ENCODE results near the gene POLD4. TPM values are rescaled to one million over a fixed set of nuclear protein-coding genes. Genes with fewer than 3 reads are reported as not detected.

Gene POLD4
- total and polyA plus RNA-seq, 2 donors (not counting 1 experiment from before 2014, with no cell fraction given), result 32.4 to 36.3 TPM

DNA sequence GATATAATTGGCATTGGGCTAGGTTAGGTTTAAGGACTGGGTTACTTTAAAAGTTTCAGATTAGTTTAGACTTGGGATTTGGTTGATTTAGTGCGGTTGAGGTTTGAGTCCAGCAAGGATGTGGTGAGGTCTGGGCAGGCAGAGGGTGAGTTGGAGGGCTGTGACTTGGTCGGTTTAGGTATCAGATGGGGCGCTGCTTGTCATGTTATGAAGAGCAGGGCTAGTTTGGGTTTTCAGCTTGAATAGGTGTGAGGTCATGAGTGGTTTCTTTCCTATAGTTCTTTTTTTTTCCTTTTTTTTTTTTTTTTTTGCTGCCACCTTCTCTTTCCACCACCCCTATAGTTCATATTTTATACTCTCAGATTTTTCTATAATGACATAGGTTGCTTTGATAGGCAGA lies 15.3 kb upstream of the POLD4 start:
- no peak for DNase-seq (ENCODE audit: low read depth in 2 of 2)
- Histone ChIP-seq H4K20me1 (ENCODE audit: control insufficient read depth, extremely low read depth, insufficient read depth, low read length) (no peaks in the 10 kb centered on the region), H3K9me3 (ENCODE audit: control insufficient read depth, insufficient read depth, low read depth, low read length) (no peaks in the 10 kb centered on the region), H3K4me3 (replicated peaks in 1 of 4; ENCODE audit: control extremely low read depth in 1 of 4, insufficient read depth in 1 of 4, low read depth in 3 of 4, low read length in 4 of 4) (no peak overlapping the region), H3K9ac (ENCODE audit: insufficient read depth, low read length) (no peak overlapping the region), H3K27me3 (ENCODE audit: control insufficient read depth, insufficient read depth, low read length) (no peaks in the 10 kb centered on the region), H3K4me1 (ENCODE audit: control insufficient read depth, extremely low read depth, insufficient read depth, low read length) (peaks cover 44% of the 10 kb centered on the region), H3K79me2 (ENCODE audit: control insufficient read depth, insufficient read depth, low read length) (peaks cover 37% of the 10 kb centered on the region), H3K36me3 (ENCODE audit: control insufficient read depth, insufficient read depth, low read length) (peaks cover 12% of the 10 kb centered on the region), H3K27ac (ENCODE audit: insufficient read depth, low read length) (no peak overlapping the region), H2AFZ (ENCODE audit: low read length) (no peak overlapping the region), H3K4me2 (ENCODE audit: extremely low read depth, insufficient read depth, low read length) (no peak overlapping the region)
- no peak for TF ChIP-seq EZH2 (IDR thresholded peaks at IDR 0.05; ENCODE audit: low read length, missing control alignments)
- TF ChIP-seq, protein P1, sequence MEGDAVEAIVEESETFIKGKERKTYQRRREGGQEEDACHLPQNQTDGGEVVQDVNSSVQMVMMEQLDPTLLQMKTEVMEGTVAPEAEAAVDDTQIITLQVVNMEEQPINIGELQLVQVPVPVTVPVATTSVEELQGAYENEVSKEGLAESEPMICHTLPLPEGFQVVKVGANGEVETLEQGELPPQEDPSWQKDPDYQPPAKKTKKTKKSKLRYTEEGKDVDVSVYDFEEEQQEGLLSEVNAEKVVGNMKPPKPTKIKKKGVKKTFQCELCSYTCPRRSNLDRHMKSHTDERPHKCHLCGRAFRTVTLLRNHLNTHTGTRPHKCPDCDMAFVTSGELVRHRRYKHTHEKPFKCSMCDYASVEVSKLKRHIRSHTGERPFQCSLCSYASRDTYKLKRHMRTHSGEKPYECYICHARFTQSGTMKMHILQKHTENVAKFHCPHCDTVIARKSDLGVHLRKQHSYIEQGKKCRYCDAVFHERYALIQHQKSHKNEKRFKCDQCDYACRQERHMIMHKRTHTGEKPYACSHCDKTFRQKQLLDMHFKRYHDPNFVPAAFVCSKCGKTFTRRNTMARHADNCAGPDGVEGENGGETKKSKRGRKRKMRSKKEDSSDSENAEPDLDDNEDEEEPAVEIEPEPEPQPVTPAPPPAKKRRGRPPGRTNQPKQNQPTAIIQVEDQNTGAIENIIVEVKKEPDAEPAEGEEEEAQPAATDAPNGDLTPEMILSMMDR (conservative IDR thresholded peaks at IDR 0.05 in 1 of 2, IDR thresholded peaks at IDR 0.05 in 1 of 2; ENCODE audit: low read depth in 1 of 2, low read length in 2 of 2), result no peak

DNA sequence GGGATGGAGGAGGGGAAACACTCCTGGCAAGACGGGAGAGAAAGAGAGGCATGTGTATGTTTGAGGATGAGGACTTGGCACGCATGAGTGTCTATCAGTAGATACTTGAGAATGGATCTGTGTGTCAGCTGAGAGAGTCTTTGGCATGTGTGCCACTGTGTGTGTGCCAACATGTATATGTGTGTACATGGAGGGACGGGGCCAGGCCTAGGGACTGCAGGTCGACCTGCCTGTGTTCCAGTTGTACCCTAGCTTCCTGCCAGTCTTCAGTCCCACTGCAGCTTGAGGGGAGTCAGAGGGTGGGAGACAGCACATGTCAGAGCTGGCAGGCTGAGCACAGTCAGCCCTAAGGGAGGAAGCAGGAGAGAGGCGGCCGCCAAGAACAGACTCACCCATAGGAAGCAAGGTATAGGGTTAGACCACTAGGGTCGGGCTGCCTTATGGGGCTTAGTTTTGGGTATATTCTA lies 14.4 kb upstream of the POLD4 start:
- H3K36me3 ChIP-seq (ENCODE audit: control insufficient read depth, insufficient read depth, low read length), result peaks cover 12% of the 10 kb centered on the region
- H4K20me1 ChIP-seq (ENCODE audit: control insufficient read depth, extremely low read depth, insufficient read depth, low read length), result no peaks in the 10 kb centered on the region
- no peak overlapping the region for H3K9ac ChIP-seq (ENCODE audit: insufficient read depth, low read length)
- no peaks in the 10 kb centered on the region for H3K27me3 ChIP-seq (ENCODE audit: control insufficient read depth, insufficient read depth, low read length)
- peaks cover 37% of the 10 kb centered on the region for H3K79me2 ChIP-seq (ENCODE audit: control insufficient read depth, insufficient read depth, low read length)
- H3K9me3 ChIP-seq (ENCODE audit: control insufficient read depth, insufficient read depth, low read depth, low read length), result no peaks in the 10 kb centered on the region
- no peak overlapping the region for H3K27ac ChIP-seq (ENCODE audit: insufficient read depth, low read length)
- H3K4me2 ChIP-seq (ENCODE audit: extremely low read depth, insufficient read depth, low read length), result no peak overlapping the region
- no peak for DNase-seq (ENCODE audit: low read depth in 2 of 2)
- peaks cover 44% of the 10 kb centered on the region for H3K4me1 ChIP-seq (ENCODE audit: control insufficient read depth, extremely low read depth, insufficient read depth, low read length)
- no peak overlapping the region for H2AFZ ChIP-seq (ENCODE audit: low read length)
- TF ChIP-seq, protein P1 (conservative IDR thresholded peaks at IDR 0.05 in 1 of 2, IDR thresholded peaks at IDR 0.05 in 1 of 2; ENCODE audit: low read depth in 1 of 2, low read length in 2 of 2), result no peak
- no peak for TF ChIP-seq EZH2 (IDR thresholded peaks at IDR 0.05; ENCODE audit: low read length, missing control alignments)
- H3K4me3 ChIP-seq (replicated peaks in 1 of 4; ENCODE audit: control extremely low read depth in 1 of 4, insufficient read depth in 1 of 4, low read depth in 3 of 4, low read length in 4 of 4), result no peak overlapping the region

DNA sequence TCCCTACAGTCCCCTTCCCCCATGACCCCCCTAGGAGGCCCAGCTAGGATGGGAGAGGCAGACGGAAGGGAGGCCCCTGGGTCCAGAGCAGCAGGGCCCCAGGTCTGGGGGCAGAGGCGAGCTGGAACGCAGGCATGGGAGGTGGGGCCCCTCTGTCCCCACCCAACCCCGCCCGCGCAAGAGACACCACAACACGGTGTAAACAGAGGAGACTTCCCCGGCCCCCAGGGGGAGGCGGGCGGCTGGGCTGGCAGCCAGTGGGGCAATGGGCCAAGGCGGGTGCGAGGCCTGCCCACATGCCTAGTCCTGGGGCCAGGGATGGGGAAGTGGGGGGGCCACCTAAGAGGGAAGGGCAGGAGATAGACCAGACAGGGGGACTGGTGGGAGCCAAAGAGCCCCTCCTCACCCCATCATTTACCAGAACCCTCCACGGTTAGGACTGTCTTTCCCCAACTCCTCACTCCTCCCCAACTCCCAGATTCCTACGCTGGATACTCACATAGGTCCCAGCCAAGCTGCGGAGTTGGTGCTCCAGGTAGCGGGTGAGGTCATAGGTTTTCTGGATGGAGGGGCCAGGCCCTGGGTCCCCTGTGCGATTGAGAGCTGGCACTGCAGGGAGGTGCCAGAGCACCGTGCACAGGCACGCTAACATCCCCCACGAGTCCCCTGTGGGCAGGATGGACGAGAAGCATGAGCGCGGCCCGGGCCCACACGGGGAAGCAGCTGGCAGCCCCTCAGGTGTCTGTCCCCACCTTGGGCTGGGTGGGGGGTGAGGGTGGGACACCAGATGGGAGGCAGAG lies 13.8 kb upstream of the POLD4 start:
- Histone ChIP-seq H2AFZ (ENCODE audit: low read length) (no peak overlapping the region), H4K20me1 (ENCODE audit: control insufficient read depth, extremely low read depth, insufficient read depth, low read length) (no peaks in the 10 kb centered on the region), H3K4me1 (ENCODE audit: control insufficient read depth, extremely low read depth, insufficient read depth, low read length) (peaks cover 44% of the 10 kb centered on the region), H3K4me3 (replicated peaks in 1 of 4; ENCODE audit: control extremely low read depth in 1 of 4, insufficient read depth in 1 of 4, low read depth in 3 of 4, low read length in 4 of 4) (no peak overlapping the region), H3K9ac (ENCODE audit: insufficient read depth, low read length) (no peak overlapping the region), H3K9me3 (ENCODE audit: control insufficient read depth, insufficient read depth, low read depth, low read length) (no peaks in the 10 kb centered on the region), H3K4me2 (ENCODE audit: extremely low read depth, insufficient read depth, low read length) (peak overlapping the region; percentile 23), H3K79me2 (ENCODE audit: control insufficient read depth, insufficient read depth, low read length) (peaks cover 35% of the 10 kb centered on the region), H3K27me3 (ENCODE audit: control insufficient read depth, insufficient read depth, low read length) (no peaks in the 10 kb centered on the region), H3K27ac (ENCODE audit: insufficient read depth, low read length) (no peak overlapping the region), H3K36me3 (ENCODE audit: control insufficient read depth, insufficient read depth, low read length) (peaks cover 12% of the 10 kb centered on the region)
- TF ChIP-seq EZH2 (IDR thresholded peaks at IDR 0.05; ENCODE audit: low read length, missing control alignments), result no peak
- TF ChIP-seq, protein P1 (conservative IDR thresholded peaks at IDR 0.05 in 1 of 2, IDR thresholded peaks at IDR 0.05 in 1 of 2; ENCODE audit: low read depth in 1 of 2, low read length in 2 of 2), result no peak
- peak; percentile 46 to 62 for DNase-seq (ENCODE audit: low read depth in 2 of 2)
